ENCODE data around the gene KRTAP2-2. TPM values are rescaled to one million over a fixed set of nuclear protein-coding genes. Genes with fewer than 3 reads are reported as not detected.
"Not testable (repeated sequence)": the region's sequence is repeated elsewhere in the genome, so short reads cannot be mapped to it uniquely, and the experiment has no call there.

Gene KRTAP2-2
- total RNA-seq, 1 donor from 2014 or later = not detected

DNA sequence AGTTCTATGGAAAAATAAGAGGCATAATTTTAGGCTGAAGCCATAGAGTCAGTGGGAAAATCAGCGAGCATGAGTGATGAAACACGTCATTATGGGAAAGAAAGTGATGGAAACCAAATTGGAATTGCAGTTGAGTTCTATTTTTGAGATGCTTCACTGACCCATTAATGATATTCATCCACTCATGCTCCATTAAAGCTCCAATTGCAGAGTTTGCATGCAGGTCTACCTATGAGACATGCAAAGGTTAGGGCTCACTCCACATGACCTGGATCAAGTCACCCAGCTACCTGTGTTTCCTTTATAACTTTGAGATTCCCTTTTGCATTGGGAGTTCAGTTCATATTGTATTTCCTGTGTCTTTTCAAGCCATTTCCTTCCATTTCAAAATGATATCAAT is 18.6 kb upstream of the KRTAP2-2 start:
- Histone ChIP-seq H3K36me3 (no peaks in the 10 kb centered on the region), H3K27ac (replicated peaks) (no peak overlapping the region), H3K9me3 (replicated peaks) (no peaks in the 10 kb centered on the region), H3K27me3 (ENCODE audit: low read depth) (peaks cover 47% of the 10 kb centered on the region), H3K4me1 (no peaks in the 10 kb centered on the region), H3K4me3 (no peak overlapping the region)
- TF ChIP-seq, protein P1, sequence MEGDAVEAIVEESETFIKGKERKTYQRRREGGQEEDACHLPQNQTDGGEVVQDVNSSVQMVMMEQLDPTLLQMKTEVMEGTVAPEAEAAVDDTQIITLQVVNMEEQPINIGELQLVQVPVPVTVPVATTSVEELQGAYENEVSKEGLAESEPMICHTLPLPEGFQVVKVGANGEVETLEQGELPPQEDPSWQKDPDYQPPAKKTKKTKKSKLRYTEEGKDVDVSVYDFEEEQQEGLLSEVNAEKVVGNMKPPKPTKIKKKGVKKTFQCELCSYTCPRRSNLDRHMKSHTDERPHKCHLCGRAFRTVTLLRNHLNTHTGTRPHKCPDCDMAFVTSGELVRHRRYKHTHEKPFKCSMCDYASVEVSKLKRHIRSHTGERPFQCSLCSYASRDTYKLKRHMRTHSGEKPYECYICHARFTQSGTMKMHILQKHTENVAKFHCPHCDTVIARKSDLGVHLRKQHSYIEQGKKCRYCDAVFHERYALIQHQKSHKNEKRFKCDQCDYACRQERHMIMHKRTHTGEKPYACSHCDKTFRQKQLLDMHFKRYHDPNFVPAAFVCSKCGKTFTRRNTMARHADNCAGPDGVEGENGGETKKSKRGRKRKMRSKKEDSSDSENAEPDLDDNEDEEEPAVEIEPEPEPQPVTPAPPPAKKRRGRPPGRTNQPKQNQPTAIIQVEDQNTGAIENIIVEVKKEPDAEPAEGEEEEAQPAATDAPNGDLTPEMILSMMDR (IDR thresholded peaks at IDR 0.05; ENCODE audit: borderline replicate concordance) = no peak
- intact Hi-C loops (cut with micrococcal nuclease) = no loop called here
- DNase-seq = no peak

DNA sequence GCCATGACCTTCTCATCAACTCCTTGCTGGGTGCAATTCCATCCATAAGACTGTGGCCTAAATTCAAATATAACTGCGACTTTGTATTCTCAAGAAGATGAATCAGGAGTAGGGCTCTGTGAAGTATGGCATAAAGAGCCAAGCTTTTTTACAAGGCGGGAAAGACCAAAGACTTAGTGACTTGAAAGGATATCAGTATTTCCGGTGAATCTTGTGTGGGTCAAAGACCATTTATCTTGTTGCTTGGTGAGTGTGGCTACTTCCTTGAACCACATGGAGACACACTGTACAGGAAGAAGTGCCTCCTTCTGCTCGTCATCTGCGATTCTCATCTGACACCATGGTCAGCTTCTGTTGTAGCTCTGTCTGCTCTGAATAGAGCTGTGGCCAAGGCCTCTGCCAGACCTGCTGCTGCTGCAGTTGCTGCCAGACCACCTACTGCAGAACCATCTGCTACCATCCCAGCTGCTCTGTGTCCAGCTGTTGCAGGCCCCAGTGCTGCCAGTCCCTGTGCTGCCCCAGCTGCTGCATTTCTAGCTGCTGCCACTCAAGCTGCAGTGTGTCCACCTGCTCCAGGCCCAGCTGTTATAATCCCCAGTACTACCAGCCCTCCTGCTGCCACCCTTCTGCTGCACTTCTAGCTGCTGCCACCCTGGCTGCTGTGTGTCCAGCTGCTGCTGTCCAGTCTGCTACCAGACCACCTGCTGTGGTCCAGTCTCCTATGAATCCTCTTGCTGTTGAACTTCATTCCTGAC is 16.8 kb upstream of the KRTAP2-2 start:
- no peaks in the 10 kb centered on the region for H3K36me3 ChIP-seq
- no peaks in the 10 kb centered on the region for H3K4me1 ChIP-seq
- no peak overlapping the region for H3K27ac ChIP-seq (replicated peaks)
- TF ChIP-seq, protein P1 (IDR thresholded peaks at IDR 0.05; ENCODE audit: borderline replicate concordance) = no peak
- no peak overlapping the region for H3K4me3 ChIP-seq
- no peak for DNase-seq
- peaks cover 34% of the 10 kb centered on the region for H3K27me3 ChIP-seq (ENCODE audit: low read depth)
- intact Hi-C loops (cut with micrococcal nuclease) = no loop called here
- H3K9me3 ChIP-seq (replicated peaks) = no peaks in the 10 kb centered on the region

GRCh38 chr17:41069031-41069430 is 14.0 kb upstream of the KRTAP2-2 start:
- Histone ChIP-seq H3K4me3 (no peak overlapping the region), H3K36me3 (no peaks in the 10 kb centered on the region), H3K27me3 (ENCODE audit: low read depth) (peaks cover 33% of the 10 kb centered on the region), H3K4me1 (no peaks in the 10 kb centered on the region), H3K27ac (replicated peaks) (no peak overlapping the region), H3K9me3 (replicated peaks) (no peaks in the 10 kb centered on the region)
- TF ChIP-seq, protein P1 (IDR thresholded peaks at IDR 0.05; ENCODE audit: borderline replicate concordance) = no peak
- no peak for DNase-seq
- intact Hi-C loops (cut with micrococcal nuclease) = no loop called here

GRCh38 chr17:41067281-41067680 is 12.3 kb upstream of the KRTAP2-2 start:
- intact Hi-C loops (cut with micrococcal nuclease) = no loop called here
- TF ChIP-seq, protein P1 (IDR thresholded peaks at IDR 0.05; ENCODE audit: borderline replicate concordance) = no peak
- H3K4me1 ChIP-seq = no peaks in the 10 kb centered on the region

GRCh38 chr17:41065829-41066624 is 11.0 kb upstream of the KRTAP2-2 start, which contains the start of gene KRTAP2-4:
TSS of gene KRTAP2-4 (minus strand) at chr17:41065879. CDS start at chr17:41065845, 34 bp downstream.
- DNase-seq = no peak
- TF ChIP-seq, protein P1 (IDR thresholded peaks at IDR 0.05; ENCODE audit: borderline replicate concordance) = no peak
- H3K4me1 ChIP-seq = no peaks in the 10 kb centered on the region
- intact Hi-C loops (cut with micrococcal nuclease) = no loop called here
- no peak within 1 kb of the TSS for H3K27ac ChIP-seq (replicated peaks)
- no peaks in the 10 kb centered on the region for H3K36me3 ChIP-seq
- peaks cover 56% of the 10 kb centered on the region for H3K27me3 ChIP-seq (ENCODE audit: low read depth)
- no peaks in the 10 kb centered on the region for H3K9me3 ChIP-seq (replicated peaks)
- no peak within 1 kb of the TSS for H3K4me3 ChIP-seq

More at GRCh38 chr17:41067281-41067680, 12.3 kb upstream of the KRTAP2-2 start:
- H3K4me3 ChIP-seq = no peak overlapping the region
- peaks cover 44% of the 10 kb centered on the region for H3K27me3 ChIP-seq (ENCODE audit: low read depth)
- no peaks in the 10 kb centered on the region for H3K9me3 ChIP-seq (replicated peaks)
- DNase-seq = no peak
- H3K27ac ChIP-seq (replicated peaks) = no peak overlapping the region
- no peaks in the 10 kb centered on the region for H3K36me3 ChIP-seq

DNA sequence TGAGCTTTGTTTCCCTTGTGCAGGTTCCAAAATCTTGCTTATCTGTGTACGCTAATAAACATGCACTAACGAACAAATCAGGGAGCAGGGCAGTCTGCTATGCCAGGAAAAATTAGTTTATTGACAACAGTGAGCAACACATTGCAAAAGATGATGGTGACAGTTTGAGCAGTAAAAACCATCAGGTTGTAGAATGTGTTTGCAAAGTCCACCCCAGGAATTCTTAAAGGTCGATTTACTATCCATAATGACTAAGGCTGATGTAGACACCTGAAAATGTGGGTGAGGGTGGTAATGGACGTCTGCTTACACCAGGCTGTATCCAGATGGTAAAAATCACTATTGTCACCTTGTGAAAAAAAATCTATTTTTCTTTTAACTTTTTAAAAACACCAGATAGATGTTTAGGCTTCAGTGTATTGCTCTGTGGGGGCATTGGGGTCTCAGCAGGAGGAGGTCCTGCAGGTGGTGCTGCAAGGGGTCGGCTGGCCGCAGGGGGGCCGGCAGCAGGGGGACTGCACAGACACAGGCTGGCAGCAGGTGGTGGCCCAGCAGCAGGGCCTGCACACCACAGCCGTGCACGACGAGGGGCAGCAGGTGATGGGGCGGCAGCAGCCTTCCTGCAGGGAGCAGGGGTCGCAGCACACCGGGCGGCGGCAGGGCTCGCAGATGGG is 10.1 kb upstream of the KRTAP2-2 start:
- intact Hi-C loops (cut with micrococcal nuclease) = not testable (repeated sequence)

More for the DNA sequence above, 10.1 kb upstream of the KRTAP2-2 start:
- not testable (repeated sequence) for H3K36me3 ChIP-seq; H3K9me3 ChIP-seq (replicated peaks); H3K4me3 ChIP-seq; H3K27ac ChIP-seq (replicated peaks); H3K4me1 ChIP-seq; DNase-seq
- peaks cover 65% of the 10 kb centered on the region for H3K27me3 ChIP-seq (ENCODE audit: low read depth)

Data from left ventricle myocardium inferior (tissue), 1 donor.